ENCODE measurements around the gene COQ4.

- TF ChIP-seq CTCF (IDR thresholded peaks at IDR 0.05) (no peak), POLR2AphosphoS5 (IDR thresholded peaks at IDR 0.05) (no peak)
These were observed 13.3 kb downstream of the COQ4 start for GRCh38 chr9:128335914-128336313.
